ENCODE data around the gene LENEP.

The LENEP gene

GRCh38 chr1:155016231-155016831, 22.9 kb downstream of the LENEP start:
- TF ChIP-seq ZFX (IDR thresholded peaks at IDR 0.05) (no peak), CTCF (conservative IDR thresholded peaks at IDR 0.05) (no peak)
- H3K27ac ChIP-seq = no peak overlapping the region

GRCh38 chr1:155017041-155017945, 23.9 kb downstream of the LENEP start:
- TF ChIP-seq ZFX (IDR thresholded peaks at IDR 0.05) (no peak), CTCF (conservative IDR thresholded peaks at IDR 0.05) (no peak)
- no peak overlapping the region for H3K27ac ChIP-seq

- no peak overlapping the region for H3K27ac ChIP-seq
- TF ChIP-seq CTCF (conservative IDR thresholded peaks at IDR 0.05) (no peak), ZFX (IDR thresholded peaks at IDR 0.05) (no peak)
Observed at GRCh38 chr1:155017946-155018316, 24.5 kb downstream of the LENEP start.

- H3K27ac ChIP-seq = no peak overlapping the region
- TF ChIP-seq ZFX (IDR thresholded peaks at IDR 0.05) (no peak), CTCF (conservative IDR thresholded peaks at IDR 0.05) (no peak)
Observed at GRCh38 chr1:155018617-155019348, 25.4 kb downstream of the LENEP start.

- TF ChIP-seq CTCF (conservative IDR thresholded peaks at IDR 0.05) = no peak
- no peak for TF ChIP-seq ZFX (IDR thresholded peaks at IDR 0.05)
- H3K27ac ChIP-seq = no peak overlapping the region
Observed at GRCh38 chr1:155019377-155020245, 26.2 kb downstream of the LENEP start.

- H3K27ac ChIP-seq = peak overlapping the region; percentile 53
- TF ChIP-seq ZFX (IDR thresholded peaks at IDR 0.05) (no peak), CTCF (conservative IDR thresholded peaks at IDR 0.05) (no peak)
Observed at GRCh38 chr1:155022136-155022926, 28.9 kb downstream of the LENEP start.

Measured in C4-2B (cell line).